Measurements from ENCODE around the gene GLYATL1.

- TF ChIP-seq CTCF (conservative IDR thresholded peaks at IDR 0.05) (no peak), ZFX (IDR thresholded peaks at IDR 0.05) (no peak)
Observed at GRCh38 chr11:59000003-59000402, 60.7 kb downstream of the GLYATL1 start.

Measured in C4-2B (cell line).